H1 (cell line): ENCODE results near the gene NLRP3. TPM values are rescaled to one million over a fixed set of nuclear protein-coding genes. Genes with fewer than 3 reads are reported as not detected.

Experiments used
- CHD1 ChIP-seq: IDR thresholded peaks from 2 replicates; pipeline ENCODE4 v1.6.1; 2012; ENCODE audit warnings: low read depth, low read length, improper control_type of control experiment
- CHD2 ChIP-seq: IDR thresholded peaks from 2 replicates; pipeline ENCODE4 v1.6.1; 2012; ENCODE audit warnings: low read length, improper control_type of control experiment
- EP300 ChIP-seq, 2 experiments: IDR thresholded peaks; 1 replicate in 1 of 2; 2 replicates in 1 of 2; pipeline ENCODE4 v1.6.1; 2011 to 2012; ENCODE audit warnings: low read depth in 2 of 2, low read length in 2 of 2, mild to moderate bottlenecking in 2 of 2, borderline replicate concordance in 1 of 2, inconsistent platforms in 1 of 2, moderate library complexity in 1 of 2
- EZH2 ChIP-seq: fragments of 200-600 bp; sonication (generic); IDR thresholded peaks from 2 replicates; pipeline ENCODE4 v1.7.1; 2012; ENCODE audit warnings: low read depth, mild to moderate bottlenecking, moderate library complexity, low read length, inconsistent platforms; ENCODE audit not compliant: severe bottlenecking
- KDM5A ChIP-seq: fragments of 200-600 bp; IDR thresholded peaks from 2 replicates; pipeline ENCODE4 v1.7.1; 2012; ENCODE audit warnings: mild to moderate bottlenecking, low read length, inconsistent platforms, mixed read lengths
- MAFK ChIP-seq: IDR thresholded peaks from 2 replicates; pipeline ENCODE4 v1.6.1; 2012; ENCODE audit warnings: low read depth, mild to moderate bottlenecking, improper control_type of control experiment, low read length
- NRF1 ChIP-seq: IDR thresholded peaks from 2 replicates; pipeline ENCODE4 v1.6.1; 2011; ENCODE audit warnings: mild to moderate bottlenecking, low read depth, low read length, improper control_type of control experiment
- POLR2AphosphoS5 ChIP-seq: IDR thresholded peaks from 2 replicates; pipeline ENCODE4 v1.6.1; 2011; ENCODE audit warnings: low read depth, low read length
- SIN3A ChIP-seq, 2 experiments: IDR thresholded peaks in 1 of 2; conservative IDR thresholded peaks in 1 of 2; 2 replicates each; pipeline ENCODE4 v1.6.1; 2011 to 2012; ENCODE audit warnings: low read length in 2 of 2, improper control_type of control experiment in 1 of 2, low read depth in 1 of 2, mild to moderate bottlenecking in 1 of 2
- polyA plus RNA-seq, 7 experiments: library from polyadenylated mRNA; depleted of rRNA in 3 of 7; stranded (reverse) in 5 of 7; unstranded in 2 of 7; fragments of >200 nt in 5 of 7; fragments of 200-250 nt in 2 of 7; gene quantifications; 1 replicate in 5 of 7; 2 replicates in 1 of 7; 4 replicates in 1 of 7; pipeline versions ENCODE4 v1.2.1 to v1.2.3, GENCODE V29; 2011 to 2013; ENCODE audit warnings: missing spikeins in 2 of 7, mixed read lengths in 2 of 7
- total RNA-seq: library from RNA; stranded (reverse); fragmentation: NEBNext Ultra II Directional; extraction: Animal tissue kit (Norgen Biotek cat#: 25700); gene quantifications from 2 replicates; pipeline ENCODE4 v1.2.1, GENCODE V29; 2021
- TF ChIP-seq, protein P1 (sequence below): IDR thresholded peaks from 2 replicates; pipeline ENCODE4 v1.6.1; 2012; ENCODE audit warnings: inconsistent platforms

NLRP3 gene
- total and polyA plus RNA-seq, 2 of the 8 experiments (the other 6 are each of a cell fraction or from before 2014, with no cell fraction given) = 0.05 to 0.19 TPM

DNA sequence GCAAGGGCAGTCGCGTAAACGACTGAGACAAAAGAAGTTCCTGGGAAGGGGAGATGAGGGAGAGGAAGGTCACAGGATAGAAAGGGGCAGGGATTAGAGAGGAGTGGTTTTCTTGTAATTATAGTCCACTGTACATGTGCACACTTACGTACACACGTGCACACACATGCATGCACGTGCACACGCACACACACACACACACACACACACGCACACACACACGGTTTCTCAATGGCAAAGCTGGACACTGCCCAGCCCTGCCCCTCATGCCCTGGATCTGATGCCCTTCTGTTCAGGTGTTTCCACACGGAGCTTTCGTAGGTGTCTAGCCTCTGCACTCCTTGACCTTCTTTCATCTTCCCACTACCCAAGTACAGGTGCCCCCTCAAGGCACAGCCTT is 38.0 kb downstream of the NLRP3 start (continued):
- TF ChIP-seq, protein P1, sequence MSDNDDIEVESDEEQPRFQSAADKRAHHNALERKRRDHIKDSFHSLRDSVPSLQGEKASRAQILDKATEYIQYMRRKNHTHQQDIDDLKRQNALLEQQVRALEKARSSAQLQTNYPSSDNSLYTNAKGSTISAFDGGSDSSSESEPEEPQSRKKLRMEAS = no peak
- TF ChIP-seq CHD2 (no peak), SIN3A (conservative IDR thresholded peaks at IDR 0.05 in 1 of 2, IDR thresholded peaks at IDR 0.05 in 1 of 2; ENCODE audit: low read depth in 1 of 2, low read length in 2 of 2) (no peak), CHD1 (no peak), POLR2AphosphoS5 (no peak), MAFK (no peak), EP300 (IDR thresholded peaks at IDR 0.05; ENCODE audit: borderline replicate concordance in 1 of 2, low read depth in 2 of 2, low read length in 2 of 2) (no peak), NRF1 (no peak), EZH2 (no peak), KDM5A (no peak)
